Upper lobe of left lung (tissue), 4 donors: Measurements from ENCODE around the gene HDAC2.

Experiments
- CTCF ChIP-seq, 6 experiments: fragments of 450-650 bp in 4 of 6; fragments of 200-600 bp in 2 of 6; sonication (generic) in 2 of 6; IDR thresholded peaks; one replicate each; pipeline ENCODE4 v1.5.1; 2016 to 2019; ENCODE audit warnings: antibody characterized with exemption in 6 of 6
- POLR2A ChIP-seq, 4 donors: fragments of 450-650 bp; IDR thresholded peaks; one replicate each; pipeline ENCODE4 v1.5.1; 2016 to 2017; ENCODE audit warnings: antibody characterized with exemption in 4 of 4, mild to moderate bottlenecking in 2 of 4

- no peak for TF ChIP-seq CTCF (IDR thresholded peaks at IDR 0.05)
- TF ChIP-seq POLR2A (IDR thresholded peaks at IDR 0.05) = no peak
Observed at GRCh38 chr6:113976806-113977205, 5.9 kb upstream of the HDAC2 start.
